Measurements from ENCODE around the gene QSOX2.

Gene QSOX2

GRCh38 chr9:136255896-136256890 is 10.6 kb upstream of the QSOX2 start:
- Histone ChIP-seq H3K36me3 (ENCODE audit: insufficient read depth, low read length) (no peaks in the 10 kb centered on the region), H3K27me3 (ENCODE audit: insufficient read depth, low read length) (no peaks in the 10 kb centered on the region), H3K4me1 (ENCODE audit: control insufficient read depth, insufficient read depth, low read length, unreplicated experiment) (peaks cover 15% of the 10 kb centered on the region), H3K27ac (ENCODE audit: low read depth, low read length) (no peak overlapping the region), H3K4me3 (ENCODE audit: low read depth, low read length) (no peak overlapping the region), H2AFZ (ENCODE audit: low read length, unreplicated experiment) (no peak overlapping the region), H3K79me2 (ENCODE audit: control insufficient read depth, insufficient read depth, low read length, unreplicated experiment) (no peaks in the 10 kb centered on the region)

- no peaks in the 10 kb centered on the region for H3K36me3 ChIP-seq (ENCODE audit: insufficient read depth, low read length)
- H3K27me3 ChIP-seq (ENCODE audit: insufficient read depth, low read length) = no peaks in the 10 kb centered on the region
- no peak overlapping the region for H3K27ac ChIP-seq (ENCODE audit: low read depth, low read length)
- peak overlapping the region; percentile 37; the same call in 1 of the 2 replicates for H3K4me3 ChIP-seq (ENCODE audit: low read depth, low read length)
- H2AFZ ChIP-seq (ENCODE audit: low read length, unreplicated experiment) = no peak overlapping the region
- peaks cover 15% of the 10 kb centered on the region for H3K4me1 ChIP-seq (ENCODE audit: control insufficient read depth, insufficient read depth, low read length, unreplicated experiment)
- H3K79me2 ChIP-seq (ENCODE audit: control insufficient read depth, insufficient read depth, low read length, unreplicated experiment) = no peaks in the 10 kb centered on the region
These were observed 9.5 kb upstream of the QSOX2 start for GRCh38 chr9:136255166-136255538.

- Histone ChIP-seq H3K4me3 (ENCODE audit: low read depth, low read length) (peak overlapping the region; percentile 37; the same call in 1 of the 2 replicates), H3K4me1 (ENCODE audit: control insufficient read depth, insufficient read depth, low read length, unreplicated experiment) (peaks cover 15% of the 10 kb centered on the region), H3K27me3 (ENCODE audit: insufficient read depth, low read length) (no peaks in the 10 kb centered on the region), H3K36me3 (ENCODE audit: insufficient read depth, low read length) (no peaks in the 10 kb centered on the region), H2AFZ (ENCODE audit: low read length, unreplicated experiment) (peak overlapping the region; percentile 68), H3K79me2 (ENCODE audit: control insufficient read depth, insufficient read depth, low read length, unreplicated experiment) (no peaks in the 10 kb centered on the region), H3K27ac (ENCODE audit: low read depth, low read length) (no peak overlapping the region)
These were observed 9.0 kb upstream of the QSOX2 start for GRCh38 chr9:136254381-136255165.

GRCh38 chr9:136253246-136254130 is 7.9 kb upstream of the QSOX2 start:
- H3K27me3 ChIP-seq (ENCODE audit: insufficient read depth, low read length) = no peaks in the 10 kb centered on the region
- no peak overlapping the region for H2AFZ ChIP-seq (ENCODE audit: low read length, unreplicated experiment)
- H3K4me1 ChIP-seq (ENCODE audit: control insufficient read depth, insufficient read depth, low read length, unreplicated experiment) = peaks cover 15% of the 10 kb centered on the region
- no peaks in the 10 kb centered on the region for H3K79me2 ChIP-seq (ENCODE audit: control insufficient read depth, insufficient read depth, low read length, unreplicated experiment)
- H3K4me3 ChIP-seq (ENCODE audit: low read depth, low read length) = no peak overlapping the region
- no peaks in the 10 kb centered on the region for H3K36me3 ChIP-seq (ENCODE audit: insufficient read depth, low read length)
- H3K27ac ChIP-seq (ENCODE audit: low read depth, low read length) = no peak overlapping the region

- Histone ChIP-seq H3K36me3 (ENCODE audit: insufficient read depth, low read length) (no peaks in the 10 kb centered on the region), H3K4me1 (ENCODE audit: control insufficient read depth, insufficient read depth, low read length, unreplicated experiment) (peaks cover 15% of the 10 kb centered on the region), H3K4me3 (ENCODE audit: low read depth, low read length) (no peak overlapping the region), H2AFZ (ENCODE audit: low read length, unreplicated experiment) (no peak overlapping the region), H3K79me2 (ENCODE audit: control insufficient read depth, insufficient read depth, low read length, unreplicated experiment) (no peaks in the 10 kb centered on the region), H3K27me3 (ENCODE audit: insufficient read depth, low read length) (no peaks in the 10 kb centered on the region), H3K27ac (ENCODE audit: low read depth, low read length) (no peak overlapping the region)
These were observed 7.2 kb upstream of the QSOX2 start for GRCh38 chr9:136252846-136253245.

GRCh38 chr9:136252281-136252680 is 6.7 kb upstream of the QSOX2 start:
- Histone ChIP-seq H3K27me3 (ENCODE audit: insufficient read depth, low read length) (no peaks in the 10 kb centered on the region), H3K36me3 (ENCODE audit: insufficient read depth, low read length) (no peaks in the 10 kb centered on the region), H2AFZ (ENCODE audit: low read length, unreplicated experiment) (no peak overlapping the region), H3K4me3 (ENCODE audit: low read depth, low read length) (no peak overlapping the region), H3K4me1 (ENCODE audit: control insufficient read depth, insufficient read depth, low read length, unreplicated experiment) (peaks cover 15% of the 10 kb centered on the region), H3K79me2 (ENCODE audit: control insufficient read depth, insufficient read depth, low read length, unreplicated experiment) (no peaks in the 10 kb centered on the region), H3K27ac (ENCODE audit: low read depth, low read length) (no peak overlapping the region)

GRCh38 chr9:136251264-136252115 is 5.9 kb upstream of the QSOX2 start:
- Histone ChIP-seq H3K4me1 (ENCODE audit: control insufficient read depth, insufficient read depth, low read length, unreplicated experiment) (peaks cover 15% of the 10 kb centered on the region), H3K36me3 (ENCODE audit: insufficient read depth, low read length) (no peaks in the 10 kb centered on the region), H3K79me2 (ENCODE audit: control insufficient read depth, insufficient read depth, low read length, unreplicated experiment) (no peaks in the 10 kb centered on the region), H2AFZ (ENCODE audit: low read length, unreplicated experiment) (no peak overlapping the region), H3K27me3 (ENCODE audit: insufficient read depth, low read length) (peaks cover 4% of the 10 kb centered on the region; the same call in 1 of the 2 replicates), H3K4me3 (ENCODE audit: low read depth, low read length) (no peak overlapping the region), H3K27ac (ENCODE audit: low read depth, low read length) (no peak overlapping the region)

- Histone ChIP-seq H3K27ac (ENCODE audit: low read depth, low read length) (no peak overlapping the region), H3K4me3 (ENCODE audit: low read depth, low read length) (no peak overlapping the region), H3K27me3 (ENCODE audit: insufficient read depth, low read length) (peaks cover 6% of the 10 kb centered on the region; the same call in 1 of the 2 replicates), H2AFZ (ENCODE audit: low read length, unreplicated experiment) (no peak overlapping the region), H3K36me3 (ENCODE audit: insufficient read depth, low read length) (no peaks in the 10 kb centered on the region), H3K79me2 (ENCODE audit: control insufficient read depth, insufficient read depth, low read length, unreplicated experiment) (no peaks in the 10 kb centered on the region), H3K4me1 (ENCODE audit: control insufficient read depth, insufficient read depth, low read length, unreplicated experiment) (peaks cover 13% of the 10 kb centered on the region)
These were observed 5.1 kb upstream of the QSOX2 start for GRCh38 chr9:136250676-136251075.

GRCh38 chr9:136249877-136250559 is 4.4 kb upstream of the QSOX2 start:
- H3K27ac ChIP-seq (ENCODE audit: low read depth, low read length) = no peak overlapping the region

More at GRCh38 chr9:136249877-136250559, 4.4 kb upstream of the QSOX2 start:
- Histone ChIP-seq H3K4me1 (ENCODE audit: control insufficient read depth, insufficient read depth, low read length, unreplicated experiment) (peaks cover 6% of the 10 kb centered on the region), H3K27me3 (ENCODE audit: insufficient read depth, low read length) (peaks cover 6% of the 10 kb centered on the region; the same call in 1 of the 2 replicates), H3K36me3 (ENCODE audit: insufficient read depth, low read length) (no peaks in the 10 kb centered on the region), H3K4me3 (ENCODE audit: low read depth, low read length) (no peak overlapping the region), H2AFZ (ENCODE audit: low read length, unreplicated experiment) (no peak overlapping the region), H3K79me2 (ENCODE audit: control insufficient read depth, insufficient read depth, low read length, unreplicated experiment) (no peaks in the 10 kb centered on the region)

All from ACC112 (cell line).